Measurements from ENCODE around the gene ASMTL. TPM values are rescaled to one million over a fixed set of nuclear protein-coding genes. Genes with fewer than 3 reads are reported as not detected.

ASMTL gene
- total and polyA plus RNA-seq, 8 donors = 11.2 to 25.9 (median 16.3) TPM

- FAIRE-seq (no peak), DNase-seq (peak in 2 of 6 donors; percentile 54 to 79), ATAC-seq (peak in 1 of 4 donors; percentile 3)
- Histone ChIP-seq H3K4me1 (no peaks in the 10 kb centered on the region), H3K4me3 (no peak overlapping the region), H3K36me3 (no peaks in the 10 kb centered on the region), H3K27ac (no peak overlapping the region), H3K27me3 (no peaks in the 10 kb centered on the region), H3K9me3 (no peaks in the 10 kb centered on the region)
- TF ChIP-seq CTCF (IDR thresholded peaks at IDR 0.05) = no peak
- WGBS, 2 donors = 92% methylated on average over 29 of the region's 29 CpGs
- intact Hi-C loops (cut with DNase I) = no loop called here
Measured at GRCh38 chrX:1418901-1419544, 33.7 kb downstream of the ASMTL start.

GRCh38 chrX:1417921-1418771 lies 34.6 kb downstream of the ASMTL start:
- H3K27ac ChIP-seq = no peak overlapping the region
- H3K27me3 ChIP-seq = no peaks in the 10 kb centered on the region
- H3K9me3 ChIP-seq = no peaks in the 10 kb centered on the region
- 91 to 95% methylated on average over 20 of the region's 20 CpGs for WGBS, 2 donors
- peak in 2 of 6 donors; percentile 45 to 56 for DNase-seq
- H3K4me3 ChIP-seq = no peak overlapping the region
- no peak for FAIRE-seq
- H3K36me3 ChIP-seq = peaks cover 0 to 2% (median 0%) of the 10 kb centered on the region in 3 donors
- intact Hi-C loops (cut with DNase I) = no loop called here
- ATAC-seq = no peak
- H3K4me1 ChIP-seq = no peaks in the 10 kb centered on the region
- no peak for TF ChIP-seq CTCF (IDR thresholded peaks at IDR 0.05)

GRCh38 chrX:1416965-1417760 lies 35.5 kb downstream of the ASMTL start:
- Histone ChIP-seq H3K4me1 (no peaks in the 10 kb centered on the region), H3K9me3 (no peaks in the 10 kb centered on the region), H3K36me3 (peaks cover 0 to 5% (median 0%) of the 10 kb centered on the region in 3 donors), H3K4me3 (no peak overlapping the region), H3K27me3 (no peaks in the 10 kb centered on the region), H3K27ac (no peak overlapping the region)
- no peak for ATAC-seq
- no peak for TF ChIP-seq CTCF (IDR thresholded peaks at IDR 0.05)
- 76 to 87% methylated on average over 14 of the region's 14 CpGs for WGBS, 2 donors
- DNase-seq = peak in 2 of 6 donors; percentile 12 to 16
- FAIRE-seq = no peak
- intact Hi-C loops (cut with DNase I) = no loop called here

GRCh38 chrX:1416327-1416784 lies 36.4 kb downstream of the ASMTL start:
- Histone ChIP-seq H3K36me3 (peaks cover 0 to 5% (median 0%) of the 10 kb centered on the region in 3 donors), H3K27ac (no peak overlapping the region), H3K9me3 (no peaks in the 10 kb centered on the region), H3K4me3 (no peak overlapping the region), H3K27me3 (no peaks in the 10 kb centered on the region), H3K4me1 (no peaks in the 10 kb centered on the region)
- ATAC-seq = no peak
- no peak for TF ChIP-seq CTCF (IDR thresholded peaks at IDR 0.05)
- intact Hi-C loops (cut with DNase I) = no loop called here
- DNase-seq = peak in 2 of 6 donors; percentile 2 to 12
- WGBS, 2 donors = 69 to 82% methylated on average over 15 of the region's 15 CpGs
- no peak for FAIRE-seq
